Spinal cord (tissue), 10 donors: ENCODE results near the gene PAK4. TPM values are rescaled to one million over a fixed set of nuclear protein-coding genes. Genes with fewer than 3 reads are reported as not detected.

Experiments
- DNase-seq, 6 donors: peaks; one replicate each; pipeline versions ENCODE4 v3.0.0 to v3.0.0-alpha.2; 2013 to 2015; ENCODE audit warnings: low spot score in 6 of 6, low read depth in 4 of 6
- H3K27ac ChIP-seq: one replicate; pipeline ENCODE4 v1.5.1; 2013; ENCODE audit warnings: low read depth, low read length, control low read depth
- H3K27me3 ChIP-seq: one replicate; pipeline ENCODE4 v1.6.1; 2013; ENCODE audit warnings: low read length; ENCODE audit not compliant: control insufficient read depth, insufficient read depth
- H3K36me3 ChIP-seq: one replicate; pipeline ENCODE4 v1.6.1; 2013; ENCODE audit warnings: low read length; ENCODE audit not compliant: control insufficient read depth, insufficient read depth
- H3K4me1 ChIP-seq: one replicate; pipeline ENCODE4 v1.6.1; 2013; ENCODE audit warnings: low read length; ENCODE audit not compliant: control insufficient read depth, insufficient read depth
- H3K4me3 ChIP-seq: one replicate; pipeline ENCODE4 v1.5.1; 2013; ENCODE audit warnings: low read depth, low read length, control low read depth
- H3K9me3 ChIP-seq: one replicate; pipeline ENCODE4 v1.6.1; 2013; ENCODE audit warnings: low read length; ENCODE audit not compliant: control insufficient read depth, insufficient read depth
- WGBS: methylation state at CpG from one replicate; pipeline ENCODE4 v1.1.5; 2013; ENCODE audit warnings: missing lambda C conversion rate; ENCODE audit not compliant: insufficient coverage; 5-methylcytosine and 5-hydroxymethylcytosine counted together
- polyA plus RNA-seq, 2 donors: library from polyadenylated mRNA; unstranded; fragments of 120-200 nt; gene quantifications; one replicate each; pipeline ENCODE4 v1.2.1, GENCODE V29; 2013; ENCODE audit not compliant: insufficient read length in 2 of 2
- total RNA-seq, 2 donors: library from RNA; depleted of rRNA in 1 of 2; stranded (reverse); fragments of 120-200 nt in 1 of 2; fragments of >200 nt in 1 of 2; gene quantifications; one replicate each; pipeline versions ENCODE4 v1.2.3 to v1.2.4, GENCODE V29; 2013 to 2014
- donor health status: healthy.

Gene PAK4
- total and polyA plus RNA-seq, 4 donors = 3.0 to 39.4 (median 22.0) TPM

- H3K27me3 ChIP-seq = no peaks in the 10 kb centered on the region
- peaks cover 18% of the 10 kb centered on the region for H3K4me1 ChIP-seq
- H3K9me3 ChIP-seq = no peaks in the 10 kb centered on the region
- no peak for DNase-seq
- H3K27ac ChIP-seq = no peak overlapping the region
- WGBS = 91% methylated on average over 35 of the region's 36 CpGs
- H3K4me3 ChIP-seq = no peak overlapping the region
- H3K36me3 ChIP-seq = peaks cover 75% of the 10 kb centered on the region
These were observed 43.7 kb downstream of the PAK4 start for GRCh38 chr19:39169143-39169810.

DNA sequence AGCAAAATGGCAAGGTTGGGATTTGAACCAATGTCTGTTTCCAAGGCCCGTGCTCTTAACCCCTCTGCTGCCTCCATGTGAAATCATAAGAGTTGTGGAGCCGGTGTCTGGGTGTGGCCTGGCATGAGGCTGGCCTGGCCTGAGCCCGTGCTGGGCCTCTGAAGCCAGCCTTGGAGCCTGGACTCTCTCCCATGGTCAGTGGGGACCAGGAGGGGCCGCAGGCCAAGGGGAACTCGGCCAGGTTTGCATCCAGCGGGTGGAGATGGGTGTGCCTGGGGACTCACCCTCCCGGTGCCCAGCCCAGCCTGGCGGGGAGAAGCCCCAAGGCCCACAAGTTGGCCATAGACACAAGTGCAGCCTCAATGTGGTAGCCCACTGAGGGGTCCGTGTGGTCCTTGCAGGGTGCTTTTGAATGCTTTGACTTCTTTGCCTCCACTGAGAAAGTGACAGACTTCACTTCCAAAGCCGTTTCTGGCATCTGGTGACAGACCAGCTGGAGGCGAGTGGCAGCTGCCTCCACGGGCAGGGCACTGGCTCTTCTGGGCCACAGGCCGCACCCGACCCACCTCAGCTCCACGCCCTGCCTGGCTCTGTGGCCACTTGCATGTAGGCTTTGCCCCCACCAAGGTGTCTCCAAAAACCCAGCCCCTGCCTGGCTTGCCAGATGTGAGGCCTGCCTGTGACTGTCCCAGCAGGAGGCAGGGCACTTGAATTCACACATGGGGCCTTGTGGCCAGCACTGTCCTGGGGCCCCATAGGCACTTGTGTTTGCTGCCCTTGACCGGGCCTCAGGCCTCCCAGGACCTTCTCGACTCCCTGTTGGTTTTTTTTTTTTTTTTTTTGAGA is 45.0 kb downstream of the PAK4 start:
- DNase-seq = no peak
- peaks cover 18% of the 10 kb centered on the region for H3K4me1 ChIP-seq
- H3K27ac ChIP-seq = no peak overlapping the region
- H3K4me3 ChIP-seq = no peak overlapping the region
- 81% methylated on average over 17 of the region's 17 CpGs for WGBS
- H3K9me3 ChIP-seq = no peaks in the 10 kb centered on the region
- H3K36me3 ChIP-seq = peaks cover 83% of the 10 kb centered on the region
- no peaks in the 10 kb centered on the region for H3K27me3 ChIP-seq

GRCh38 chr19:39171479-39172465 is 46.2 kb downstream of the PAK4 start:
- 73% methylated on average over 24 of the region's 27 CpGs for WGBS
- no peak for DNase-seq
- Histone ChIP-seq H3K4me3 (no peak overlapping the region), H3K36me3 (peaks cover 93% of the 10 kb centered on the region), H3K27me3 (no peaks in the 10 kb centered on the region), H3K27ac (no peak overlapping the region), H3K4me1 (peaks cover 12% of the 10 kb centered on the region), H3K9me3 (no peaks in the 10 kb centered on the region)

- Histone ChIP-seq H3K27ac (no peak overlapping the region), H3K9me3 (no peaks in the 10 kb centered on the region), H3K4me3 (no peak overlapping the region), H3K36me3 (peaks cover 97% of the 10 kb centered on the region), H3K27me3 (no peaks in the 10 kb centered on the region), H3K4me1 (peaks cover 1% of the 10 kb centered on the region)
- 88% methylated on average over 44 of the region's 45 CpGs for WGBS
- DNase-seq = no peak
These were observed 47.3 kb downstream of the PAK4 start for GRCh38 chr19:39172700-39173501.

DNA sequence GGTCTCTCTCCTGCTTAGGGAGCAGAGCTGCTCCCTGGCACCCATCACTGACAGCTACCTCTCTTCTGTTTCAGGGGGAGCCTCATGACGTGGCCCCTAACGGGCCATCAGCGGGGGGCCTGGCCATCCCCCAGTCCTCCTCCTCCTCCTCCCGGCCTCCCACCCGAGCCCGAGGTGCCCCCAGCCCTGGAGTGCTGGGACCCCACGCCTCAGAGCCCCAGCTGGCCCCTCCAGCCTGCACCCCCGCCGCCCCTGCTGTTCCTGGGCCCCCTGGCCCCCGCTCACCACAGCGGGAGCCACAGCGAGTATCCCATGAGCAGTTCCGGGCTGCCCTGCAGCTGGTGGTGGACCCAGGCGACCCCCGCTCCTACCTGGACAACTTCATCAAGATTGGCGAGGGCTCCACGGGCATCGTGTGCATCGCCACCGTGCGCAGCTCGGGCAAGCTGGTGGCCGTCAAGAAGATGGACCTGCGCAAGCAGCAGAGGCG is 48.0 kb downstream of the PAK4 start:
- Histone ChIP-seq H3K9me3 (no peaks in the 10 kb centered on the region), H3K27ac (no peak overlapping the region), H3K36me3 (peaks cover 97% of the 10 kb centered on the region), H3K27me3 (no peaks in the 10 kb centered on the region), H3K4me1 (no peaks in the 10 kb centered on the region), H3K4me3 (no peak overlapping the region)
- no peak for DNase-seq
- WGBS = 93% methylated on average over 20 of the region's 25 CpGs

DNA sequence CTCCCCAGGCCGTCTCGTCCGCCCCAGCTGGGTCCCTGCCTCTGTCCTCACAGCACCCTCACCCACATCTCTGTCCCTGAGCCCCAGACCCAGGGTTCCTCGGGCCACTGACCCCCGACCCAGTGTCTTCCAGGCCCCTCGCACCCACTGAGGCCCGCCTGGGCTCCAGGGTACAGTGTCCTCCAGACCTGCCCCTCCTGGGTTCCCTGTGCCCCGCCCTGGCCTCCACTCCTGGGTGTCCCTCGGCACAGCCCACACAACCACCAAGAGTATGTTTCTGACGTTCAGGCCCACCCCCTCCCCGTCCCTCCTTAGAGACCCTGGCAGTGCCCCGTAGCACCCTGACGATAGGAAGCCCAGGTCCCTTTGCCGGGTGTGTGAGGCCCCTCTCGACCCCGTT is 48.6 kb downstream of the PAK4 start:
- H3K4me3 ChIP-seq = no peak overlapping the region
- 84% methylated on average over 16 of the region's 16 CpGs for WGBS
- no peak for DNase-seq
- H3K36me3 ChIP-seq = peaks cover 98% of the 10 kb centered on the region
- H3K27me3 ChIP-seq = no peaks in the 10 kb centered on the region
- H3K27ac ChIP-seq = no peak overlapping the region
- H3K4me1 ChIP-seq = no peaks in the 10 kb centered on the region
- H3K9me3 ChIP-seq = no peaks in the 10 kb centered on the region

DNA sequence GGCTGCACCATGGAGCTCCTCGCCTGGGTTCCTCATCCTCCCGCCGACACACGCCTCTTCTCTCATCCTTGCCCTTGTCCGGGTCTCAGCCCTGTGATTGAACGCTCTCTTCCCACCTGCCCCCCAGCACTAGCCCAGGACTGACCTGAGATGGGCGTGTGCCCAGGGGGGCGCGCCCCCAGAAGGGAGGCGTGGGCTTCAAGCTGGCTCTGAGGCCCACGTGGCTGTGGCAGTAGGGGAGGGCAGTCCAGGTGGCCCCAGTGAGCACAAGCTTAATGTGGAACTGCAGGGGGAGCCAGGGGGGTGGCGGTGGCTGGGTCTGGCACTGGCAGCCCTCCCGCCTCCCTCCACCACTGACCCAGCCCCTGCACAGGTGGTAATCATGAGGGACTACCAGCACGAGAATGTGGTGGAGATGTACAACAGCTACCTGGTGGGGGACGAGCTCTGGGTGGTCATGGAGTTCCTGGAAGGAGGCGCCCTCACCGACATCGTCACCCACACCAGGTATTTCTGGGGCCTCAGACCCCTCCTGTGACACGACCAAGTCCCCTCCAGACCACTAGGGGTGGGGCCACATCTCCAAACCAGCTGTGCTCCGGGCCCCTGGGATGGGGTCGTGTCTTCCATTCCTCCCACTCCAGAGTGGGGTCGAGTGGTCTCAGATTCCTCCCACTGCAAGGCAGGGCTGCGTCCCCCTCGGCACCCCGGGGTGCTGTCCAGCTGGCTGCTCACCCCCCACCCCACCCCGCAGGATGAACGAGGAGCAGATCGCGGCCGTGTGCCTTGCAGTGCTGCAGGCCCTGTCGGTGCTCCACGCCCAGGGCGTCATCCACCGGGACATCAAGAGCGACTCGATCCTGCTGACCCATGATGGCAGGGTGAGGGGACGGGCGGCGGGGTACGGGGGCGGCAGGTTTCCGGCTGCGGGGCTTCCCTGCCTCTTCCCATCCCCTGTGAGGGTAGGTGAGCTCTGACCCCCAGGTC is 49.3 kb downstream of the PAK4 start:
- H3K36me3 ChIP-seq = peaks cover 98% of the 10 kb centered on the region
- no peak overlapping the region for H3K27ac ChIP-seq
- H3K27me3 ChIP-seq = no peaks in the 10 kb centered on the region
- no peaks in the 10 kb centered on the region for H3K9me3 ChIP-seq
- no peaks in the 10 kb centered on the region for H3K4me1 ChIP-seq
- H3K4me3 ChIP-seq = no peak overlapping the region
- DNase-seq = no peak
- WGBS = 91% methylated on average over 31 of the region's 43 CpGs

DNA sequence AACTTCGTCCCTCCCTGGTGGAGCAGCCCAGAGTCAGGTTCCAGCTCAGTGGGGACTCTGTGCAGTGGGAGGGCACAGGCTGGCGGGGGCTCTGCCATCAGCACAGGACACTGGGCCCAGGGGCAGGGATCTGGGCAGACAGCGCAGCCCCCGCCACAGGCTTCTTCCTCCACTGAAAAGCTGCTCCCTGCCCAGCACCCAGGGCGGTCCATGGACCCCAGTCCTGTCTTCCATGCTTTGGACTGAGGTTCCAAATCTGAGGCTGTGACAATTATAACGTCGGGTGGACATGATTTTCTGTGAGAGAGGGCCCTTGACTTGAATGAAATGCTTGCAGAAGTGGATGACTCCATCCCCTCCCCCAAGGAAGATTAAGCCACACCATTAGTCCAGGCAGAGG is 50.0 kb downstream of the PAK4 start:
- H3K36me3 ChIP-seq = peaks cover 98% of the 10 kb centered on the region
- H3K27ac ChIP-seq = no peak overlapping the region
- no peaks in the 10 kb centered on the region for H3K27me3 ChIP-seq
- DNase-seq = no peak
- no peak overlapping the region for H3K4me3 ChIP-seq
- WGBS = 98% methylated on average over 3 of the region's 7 CpGs
- H3K4me1 ChIP-seq = no peaks in the 10 kb centered on the region
- no peaks in the 10 kb centered on the region for H3K9me3 ChIP-seq
